Measurements from ENCODE around the gene PEX3. TPM values are rescaled to one million over a fixed set of nuclear protein-coding genes. Genes with fewer than 3 reads are reported as not detected.

Gene PEX3
- total RNA-seq, 1 experiment from 2014 or later, result 23.8 TPM

- TF ChIP-seq EZH2phosphoT487 (IDR thresholded peaks at IDR 0.05; ENCODE audit: borderline replicate concordance, low read length) (no peak), CTCF (conservative IDR thresholded peaks at IDR 0.05; ENCODE audit: low read depth, low read length) (no peak), EZH2 (IDR thresholded peaks at IDR 0.05; ENCODE audit: low read length, unreplicated experiment) (no peak)
- H2AFZ ChIP-seq (ENCODE audit: low read length), result no peak overlapping the region
- H3F3A ChIP-seq (ENCODE audit: low read length, unreplicated experiment), result no peaks in the 10 kb centered on the region
- intact Hi-C loops (cut with micrococcal nuclease), result no loop called here
- H3K79me2 ChIP-seq (ENCODE audit: low read length), result no peaks in the 10 kb centered on the region
- ChIA-PET POLR2A (ENCODE audit: unreplicated experiment) (no interaction called here), CTCF (no interaction called here)
- no peaks in the 10 kb centered on the region for H3K4me1 ChIP-seq (ENCODE audit: insufficient read depth, low read length)
- no peak overlapping the region for H3K4me3 ChIP-seq (ENCODE audit: low read length)
- H3K9me3 ChIP-seq (ENCODE audit: low read length), result no peaks in the 10 kb centered on the region
- H4K20me1 ChIP-seq (ENCODE audit: low read length), result no peaks in the 10 kb centered on the region
- H3K4me2 ChIP-seq (ENCODE audit: low read length), result no peak overlapping the region
- no peaks in the 10 kb centered on the region for H3K27me3 ChIP-seq (ENCODE audit: low read length)
- no peak overlapping the region for H3K9ac ChIP-seq (ENCODE audit: low read length)
- BruUV-seq (replicated peaks), result no TSS peak
- ATAC-seq (no peak), DNase-seq (no peak)
- H3K36me3 ChIP-seq (ENCODE audit: low read depth, low read length), result peaks cover 20% of the 10 kb centered on the region; the same call in 1 of the 2 replicates
- no peak overlapping the region for H3K27ac ChIP-seq (ENCODE audit: low read length)
- H3K9me2 ChIP-seq (replicated peaks; ENCODE audit: low read length), result no peaks in the 10 kb centered on the region
Measured at GRCh38 chr6:143476545-143476944, 25.9 kb downstream of the PEX3 start.

GRCh38 chr6:143478479-143479062, 28.0 kb downstream of the PEX3 start:
- Histone ChIP-seq H3K79me2 (ENCODE audit: low read length) (no peaks in the 10 kb centered on the region), H3K4me1 (ENCODE audit: insufficient read depth, low read length) (no peaks in the 10 kb centered on the region), H3K27me3 (ENCODE audit: low read length) (no peaks in the 10 kb centered on the region), H3K9me3 (ENCODE audit: low read length) (no peaks in the 10 kb centered on the region), H3K36me3 (ENCODE audit: low read depth, low read length) (peaks cover 5% of the 10 kb centered on the region; the same call in 1 of the 2 replicates), H3K9me2 (replicated peaks; ENCODE audit: low read length) (no peaks in the 10 kb centered on the region), H4K20me1 (ENCODE audit: low read length) (no peaks in the 10 kb centered on the region), H3F3A (ENCODE audit: low read length, unreplicated experiment) (no peaks in the 10 kb centered on the region), H3K9ac (ENCODE audit: low read length) (no peak overlapping the region), H3K27ac (ENCODE audit: low read length) (no peak overlapping the region), H3K4me2 (ENCODE audit: low read length) (no peak overlapping the region), H3K4me3 (ENCODE audit: low read length) (no peak overlapping the region), H2AFZ (ENCODE audit: low read length) (no peak overlapping the region)
- no TSS peak for BruUV-seq (replicated peaks)
- ChIA-PET CTCF (no interaction called here), POLR2A (ENCODE audit: unreplicated experiment) (no interaction called here)
- no peak for ATAC-seq
- intact Hi-C loops (cut with micrococcal nuclease), result no loop called here
- no peak for DNase-seq
- TF ChIP-seq EZH2phosphoT487 (IDR thresholded peaks at IDR 0.05; ENCODE audit: borderline replicate concordance, low read length), result no peak
- no peak for TF ChIP-seq CTCF (conservative IDR thresholded peaks at IDR 0.05; ENCODE audit: low read depth, low read length)
- TF ChIP-seq EZH2 (IDR thresholded peaks at IDR 0.05; ENCODE audit: low read length, unreplicated experiment), result no peak

GRCh38 chr6:143482593-143482992, 32.0 kb downstream of the PEX3 start:
- no TSS peak for BruUV-seq (replicated peaks)
- no peaks in the 10 kb centered on the region for H3K4me1 ChIP-seq (ENCODE audit: insufficient read depth, low read length)
- H3K27ac ChIP-seq (ENCODE audit: low read length), result no peak overlapping the region
- H3K9ac ChIP-seq (ENCODE audit: low read length), result no peak overlapping the region
- H2AFZ ChIP-seq (ENCODE audit: low read length), result no peak overlapping the region
- H3K36me3 ChIP-seq (ENCODE audit: low read depth, low read length), result peaks cover 5% of the 10 kb centered on the region; the same call in 1 of the 2 replicates
- ATAC-seq (peak; percentile 40), DNase-seq (peak; percentile 8)
- intact Hi-C loops (cut with micrococcal nuclease), result no loop called here
- H3K4me3 ChIP-seq (ENCODE audit: low read length), result no peak overlapping the region
- no peak overlapping the region for H3K4me2 ChIP-seq (ENCODE audit: low read length)
- H3K9me3 ChIP-seq (ENCODE audit: low read length), result no peaks in the 10 kb centered on the region
- H3K79me2 ChIP-seq (ENCODE audit: low read length), result no peaks in the 10 kb centered on the region
- no peak for TF ChIP-seq EZH2phosphoT487 (IDR thresholded peaks at IDR 0.05; ENCODE audit: borderline replicate concordance, low read length)
- no peak for TF ChIP-seq CTCF (conservative IDR thresholded peaks at IDR 0.05; ENCODE audit: low read depth, low read length)
- no peak for TF ChIP-seq EZH2 (IDR thresholded peaks at IDR 0.05; ENCODE audit: low read length, unreplicated experiment)
- no peaks in the 10 kb centered on the region for H4K20me1 ChIP-seq (ENCODE audit: low read length)
- no peaks in the 10 kb centered on the region for H3F3A ChIP-seq (ENCODE audit: low read length, unreplicated experiment)
- no peaks in the 10 kb centered on the region for H3K9me2 ChIP-seq (replicated peaks; ENCODE audit: low read length)
- ChIA-PET CTCF (no interaction called here), POLR2A (ENCODE audit: unreplicated experiment) (no interaction called here)
- no peaks in the 10 kb centered on the region for H3K27me3 ChIP-seq (ENCODE audit: low read length)
